Peyer's patch (tissue), 4 donors: ENCODE data around the gene CDH4. TPM values are rescaled to one million over a fixed set of nuclear protein-coding genes. Genes with fewer than 3 reads are reported as not detected.

Experiments used
- DNase-seq, 3 donors: peaks; one replicate each; pipeline ENCODE4 v3.0.0-alpha.2; 2017 to 2019
- H3K27ac ChIP-seq, 4 donors: fragments of 200-600 bp; sonication (generic); one replicate each; pipeline ENCODE4 v1.5.1; 2016 to 2019
- H3K27me3 ChIP-seq, 2 donors: fragments of 200-600 bp; sonication (generic); one replicate each; pipeline ENCODE4 v1.5.1; 2019
- H3K36me3 ChIP-seq, 3 donors: fragments of 200-600 bp; sonication (generic); one replicate each; pipeline ENCODE4 v1.5.1; 2016 to 2019
- H3K4me1 ChIP-seq, 4 donors: fragments of 200-600 bp; sonication (generic); one replicate each; pipeline ENCODE4 v1.5.1; 2016 to 2019
- H3K4me3 ChIP-seq, 4 donors: fragments of 200-600 bp; sonication (generic); 1 replicate in 3 of 4; 2 replicates in 1 of 4; pipeline ENCODE4 v1.5.1; 2016 to 2019; ENCODE audit warnings: mild to moderate bottlenecking in 1 of 4
- H3K9me3 ChIP-seq, 4 donors: fragments of 200-600 bp; sonication (generic); one replicate each; pipeline ENCODE4 v1.5.1; 2016 to 2019; ENCODE audit warnings: mild to moderate bottlenecking in 1 of 4
- POLR2A ChIP-seq, 2 donors: fragments of 450-650 bp; IDR thresholded peaks; one replicate each; pipeline ENCODE4 v1.5.1; 2017; ENCODE audit warnings: antibody characterized with exemption in 2 of 2, mild to moderate bottlenecking in 2 of 2, moderate library complexity in 2 of 2
- total RNA-seq, 4 donors: library from RNA; depleted of rRNA; stranded (reverse); fragments of >200 nt; gene quantifications; one replicate each; pipeline ENCODE4 v1.1.0, GENCODE V29; 2016
- TF ChIP-seq, protein P1 (sequence below), 6 experiments: fragments of 450-650 bp in 4 of 6; fragments of 200-600 bp in 2 of 6; sonication (generic) in 1 of 6; IDR thresholded peaks; one replicate each; pipeline ENCODE4 v1.5.1; 2017 to 2019; ENCODE audit warnings: antibody characterized with exemption in 6 of 6, mild to moderate bottlenecking in 3 of 6, moderate library complexity in 1 of 6

CDH4 gene
- total RNA-seq, 4 donors from 2014 or later: 0.27 TPM; not detected in 3

DNA sequence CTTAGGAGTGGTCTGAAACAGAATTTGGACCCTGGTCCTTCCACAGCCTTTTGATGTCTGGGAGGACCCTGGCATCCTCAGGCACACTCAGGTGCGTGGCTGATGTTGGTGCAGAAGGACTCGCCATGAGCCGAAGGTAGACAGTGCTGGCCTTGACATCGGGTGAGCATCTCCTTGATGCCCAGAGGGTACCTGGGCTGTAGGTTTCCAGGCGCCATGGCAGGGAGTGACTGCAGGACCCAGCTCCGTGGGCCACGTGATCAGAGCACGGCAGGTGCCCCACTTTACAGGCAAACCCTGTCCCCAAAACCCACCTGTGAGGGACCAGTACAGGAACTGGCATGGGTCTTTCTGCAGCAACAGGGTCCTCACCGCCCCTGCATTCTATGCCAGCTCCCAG is 319.2 kb downstream of the CDH4 start:
- no peak for TF ChIP-seq POLR2A (IDR thresholded peaks at IDR 0.05)
- TF ChIP-seq, protein P1, sequence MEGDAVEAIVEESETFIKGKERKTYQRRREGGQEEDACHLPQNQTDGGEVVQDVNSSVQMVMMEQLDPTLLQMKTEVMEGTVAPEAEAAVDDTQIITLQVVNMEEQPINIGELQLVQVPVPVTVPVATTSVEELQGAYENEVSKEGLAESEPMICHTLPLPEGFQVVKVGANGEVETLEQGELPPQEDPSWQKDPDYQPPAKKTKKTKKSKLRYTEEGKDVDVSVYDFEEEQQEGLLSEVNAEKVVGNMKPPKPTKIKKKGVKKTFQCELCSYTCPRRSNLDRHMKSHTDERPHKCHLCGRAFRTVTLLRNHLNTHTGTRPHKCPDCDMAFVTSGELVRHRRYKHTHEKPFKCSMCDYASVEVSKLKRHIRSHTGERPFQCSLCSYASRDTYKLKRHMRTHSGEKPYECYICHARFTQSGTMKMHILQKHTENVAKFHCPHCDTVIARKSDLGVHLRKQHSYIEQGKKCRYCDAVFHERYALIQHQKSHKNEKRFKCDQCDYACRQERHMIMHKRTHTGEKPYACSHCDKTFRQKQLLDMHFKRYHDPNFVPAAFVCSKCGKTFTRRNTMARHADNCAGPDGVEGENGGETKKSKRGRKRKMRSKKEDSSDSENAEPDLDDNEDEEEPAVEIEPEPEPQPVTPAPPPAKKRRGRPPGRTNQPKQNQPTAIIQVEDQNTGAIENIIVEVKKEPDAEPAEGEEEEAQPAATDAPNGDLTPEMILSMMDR (IDR thresholded peaks at IDR 0.05): no peak
- Histone ChIP-seq H3K27me3 (no peaks in the 10 kb centered on the region), H3K4me1 (no peaks in the 10 kb centered on the region), H3K4me3 (no peak overlapping the region), H3K36me3 (no peaks in the 10 kb centered on the region), H3K9me3 (no peaks in the 10 kb centered on the region), H3K27ac (no peak overlapping the region)
- DNase-seq: no peak

DNA sequence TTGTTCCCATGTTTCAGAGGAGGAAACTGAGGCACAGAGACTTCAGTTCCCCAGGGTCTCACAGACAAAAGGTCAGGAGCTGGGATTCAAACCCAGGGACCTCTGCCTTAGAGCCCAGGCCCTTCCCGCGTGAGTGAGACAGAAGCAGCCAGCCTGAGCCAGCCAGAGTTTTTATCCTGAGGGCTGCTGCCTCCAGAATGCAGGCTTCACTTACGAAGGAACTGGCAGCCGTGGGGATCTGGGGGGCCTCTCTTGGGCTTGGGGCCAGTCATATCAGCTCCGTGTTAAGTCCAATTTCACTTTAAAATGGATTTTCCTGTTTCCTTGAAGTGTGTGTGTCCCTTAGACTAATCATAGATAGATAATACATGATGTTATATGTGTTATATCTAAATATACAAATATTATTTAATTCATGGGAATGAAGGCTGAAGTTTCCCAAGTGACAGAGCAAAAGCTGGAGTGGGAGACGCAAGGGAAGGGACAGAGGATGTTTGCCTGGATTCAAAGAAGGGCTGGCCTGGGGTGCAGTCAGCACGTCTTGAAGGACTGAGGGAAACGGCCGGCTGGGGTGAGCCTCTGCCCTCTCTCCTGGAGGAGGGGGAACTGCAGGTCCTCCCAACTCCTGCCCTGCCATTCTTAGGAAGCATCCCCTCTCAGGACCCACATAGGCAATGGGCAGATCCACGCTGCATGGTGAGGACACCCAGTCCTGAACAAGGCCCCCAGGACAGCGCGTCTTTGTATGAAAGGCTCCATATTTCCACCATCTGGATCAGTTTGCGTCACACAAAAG is 320.1 kb downstream of the CDH4 start:
- H3K9me3 ChIP-seq: no peaks in the 10 kb centered on the region
- no peak for TF ChIP-seq POLR2A (IDR thresholded peaks at IDR 0.05)
- TF ChIP-seq, protein P1 (IDR thresholded peaks at IDR 0.05): no peak
- no peaks in the 10 kb centered on the region for H3K27me3 ChIP-seq
- H3K4me1 ChIP-seq: no peaks in the 10 kb centered on the region
- H3K4me3 ChIP-seq: no peak overlapping the region
- no peak for DNase-seq
- H3K27ac ChIP-seq: no peak overlapping the region
- no peaks in the 10 kb centered on the region for H3K36me3 ChIP-seq

DNA sequence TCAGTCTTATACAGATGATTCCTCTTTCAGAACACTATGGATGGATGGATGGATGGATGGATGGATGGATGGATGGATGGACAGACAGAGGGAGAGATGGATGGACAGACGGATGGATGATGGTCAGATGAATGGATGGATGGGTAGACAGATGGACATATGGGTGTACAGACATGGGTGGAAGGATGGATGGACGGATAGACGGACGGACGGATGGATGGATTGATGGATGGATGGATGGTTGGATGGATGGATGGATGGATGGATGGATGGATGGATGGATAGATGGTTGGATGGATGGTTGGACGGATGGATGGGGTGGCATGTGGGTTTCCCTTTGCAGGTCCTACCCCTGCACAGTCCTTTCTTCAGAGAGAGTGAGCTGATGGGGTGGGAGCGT is 320.7 kb downstream of the CDH4 start:
- no peak overlapping the region for H3K4me3 ChIP-seq
- no peaks in the 10 kb centered on the region for H3K9me3 ChIP-seq
- peak in 1 of 3 donors; percentile 3 for DNase-seq
- TF ChIP-seq, protein P1 (IDR thresholded peaks at IDR 0.05): no peak
- no peak for TF ChIP-seq POLR2A (IDR thresholded peaks at IDR 0.05)
- no peak overlapping the region for H3K27ac ChIP-seq
- no peaks in the 10 kb centered on the region for H3K27me3 ChIP-seq
- no peaks in the 10 kb centered on the region for H3K4me1 ChIP-seq
- H3K36me3 ChIP-seq: no peaks in the 10 kb centered on the region

DNA sequence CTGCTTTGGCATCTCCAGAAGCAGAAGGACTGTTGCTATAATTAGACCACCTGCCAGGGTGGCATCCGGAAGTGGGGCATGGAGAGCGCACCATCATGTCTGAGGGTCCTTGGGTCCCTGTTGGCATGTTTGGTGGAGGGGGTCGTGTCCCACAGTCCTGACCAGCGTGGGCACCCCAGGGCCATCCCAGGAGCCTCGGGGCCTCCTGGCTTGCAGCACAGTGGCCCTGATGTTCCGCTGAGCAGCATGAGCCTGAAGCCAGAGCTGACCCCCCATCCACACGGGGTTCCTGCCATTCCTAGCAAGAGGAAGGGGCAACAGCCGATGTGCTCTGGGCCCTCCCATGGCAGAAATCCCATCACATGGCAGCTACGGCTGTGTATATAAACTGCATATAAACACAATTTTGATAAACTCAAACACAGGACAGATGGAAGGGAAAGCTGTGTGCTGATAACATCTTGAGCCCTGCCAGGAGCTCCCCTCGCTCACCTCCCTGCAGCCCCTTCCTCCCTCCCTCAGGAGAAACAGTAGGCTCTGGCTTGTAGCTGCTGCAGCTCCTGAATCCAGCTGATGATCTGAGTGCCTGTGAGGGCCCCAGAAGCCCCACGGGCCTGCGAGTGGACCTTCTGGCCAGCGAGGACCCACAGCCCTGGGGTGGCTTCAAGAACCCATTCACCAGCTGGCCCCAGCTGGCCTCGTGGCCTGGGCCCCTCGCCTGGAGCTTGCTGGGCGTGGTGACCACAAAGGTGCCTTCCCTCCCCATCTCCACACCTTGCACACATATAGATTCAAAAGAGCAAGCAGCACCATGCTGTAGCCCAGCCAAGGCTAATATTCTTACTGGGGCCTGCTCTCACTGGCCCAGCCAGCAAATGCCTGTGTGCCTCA is 321.6 kb downstream of the CDH4 start:
- H3K27me3 ChIP-seq: no peaks in the 10 kb centered on the region
- no peak for TF ChIP-seq POLR2A (IDR thresholded peaks at IDR 0.05)
- TF ChIP-seq, protein P1 (IDR thresholded peaks at IDR 0.05): no peak
- DNase-seq: peak in 1 of 3 donors; percentile 13
- H3K4me3 ChIP-seq: no peak overlapping the region
- H3K4me1 ChIP-seq: no peaks in the 10 kb centered on the region
- H3K36me3 ChIP-seq: no peaks in the 10 kb centered on the region
- no peaks in the 10 kb centered on the region for H3K9me3 ChIP-seq
- no peak overlapping the region for H3K27ac ChIP-seq

DNA sequence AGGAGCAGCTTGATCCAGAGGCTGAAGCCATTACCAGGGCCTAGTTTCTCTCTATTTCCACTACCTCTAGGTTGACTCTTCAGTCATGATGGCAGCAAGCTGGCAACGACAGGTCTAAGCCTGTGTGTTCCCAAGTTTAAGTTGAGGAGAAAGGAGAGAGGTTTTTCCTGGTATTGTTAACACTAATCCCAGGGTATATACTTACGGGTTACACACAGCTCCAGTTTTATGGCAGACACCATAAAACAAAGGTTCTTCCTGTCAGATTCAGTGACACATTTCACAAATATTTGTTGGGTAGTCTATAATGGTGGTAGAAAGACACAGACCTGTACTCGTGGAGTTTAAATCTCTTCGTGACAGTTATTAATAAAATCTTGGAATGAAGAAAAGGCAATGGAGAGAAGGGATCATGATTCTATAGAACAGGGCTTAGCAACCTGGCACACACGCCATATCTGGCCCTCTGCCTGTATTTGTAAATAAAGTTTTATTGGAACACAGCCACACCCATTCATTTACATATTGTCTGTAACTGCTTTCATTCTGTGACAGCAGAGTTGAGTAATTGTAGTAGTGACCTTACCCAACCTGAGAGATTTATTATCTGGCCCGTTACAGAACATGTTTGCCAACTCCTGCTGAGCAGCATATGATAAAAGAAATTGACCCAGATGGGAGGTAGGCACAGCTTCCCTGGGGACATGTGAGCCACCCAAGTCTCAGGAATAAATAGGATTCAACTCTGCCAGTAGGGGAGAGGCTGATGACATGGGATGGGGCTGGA is 323.3 kb downstream of the CDH4 start:
- H3K27me3 ChIP-seq: no peaks in the 10 kb centered on the region
- H3K36me3 ChIP-seq: no peaks in the 10 kb centered on the region
- DNase-seq: no peak
- H3K27ac ChIP-seq: no peak overlapping the region
- no peaks in the 10 kb centered on the region for H3K4me1 ChIP-seq
- no peak overlapping the region for H3K4me3 ChIP-seq
- TF ChIP-seq, protein P1 (IDR thresholded peaks at IDR 0.05): no peak
- TF ChIP-seq POLR2A (IDR thresholded peaks at IDR 0.05): no peak
- H3K9me3 ChIP-seq: no peaks in the 10 kb centered on the region
